HG03095 (cell line): ENCODE data around the gene ZNF860.
A peak's percentile ranks its signal among the peaks of the same experiment; 100 is the strongest.
"Not testable (repeated sequence)": the region's sequence is repeated elsewhere in the genome, so short reads cannot be mapped to it uniquely, and the experiment has no call there.

ENCODE experiments used
- ATAC-seq: cut with Tn5 transposase; IDR thresholded peaks from one replicate; pipeline ENCODE4 v1.9.1; 2021; ENCODE audit warnings: moderate library complexity; ENCODE audit not compliant: unreplicated experiment

The ZNF860 gene

DNA sequence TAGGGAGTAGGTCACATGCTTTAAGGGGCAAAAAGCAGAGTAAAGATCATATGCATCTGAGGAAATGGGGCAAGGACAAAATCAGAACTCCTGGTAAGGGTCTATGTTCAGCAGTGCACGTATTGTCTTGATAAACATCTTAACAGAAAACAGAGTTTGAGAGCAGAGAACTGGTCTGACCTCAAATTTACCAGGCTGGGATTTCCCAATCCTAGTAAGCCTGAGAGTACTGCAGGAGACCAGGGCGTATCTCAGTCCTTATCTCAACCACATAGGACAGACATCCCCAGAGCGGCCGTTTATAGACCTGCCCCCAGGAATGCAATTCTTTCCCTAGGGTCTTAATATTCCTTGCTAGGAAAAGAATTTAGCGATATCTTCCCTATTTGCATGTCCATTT, 13.5 kb downstream of the ZNF860 start:
- ATAC-seq = not testable (repeated sequence)

DNA sequence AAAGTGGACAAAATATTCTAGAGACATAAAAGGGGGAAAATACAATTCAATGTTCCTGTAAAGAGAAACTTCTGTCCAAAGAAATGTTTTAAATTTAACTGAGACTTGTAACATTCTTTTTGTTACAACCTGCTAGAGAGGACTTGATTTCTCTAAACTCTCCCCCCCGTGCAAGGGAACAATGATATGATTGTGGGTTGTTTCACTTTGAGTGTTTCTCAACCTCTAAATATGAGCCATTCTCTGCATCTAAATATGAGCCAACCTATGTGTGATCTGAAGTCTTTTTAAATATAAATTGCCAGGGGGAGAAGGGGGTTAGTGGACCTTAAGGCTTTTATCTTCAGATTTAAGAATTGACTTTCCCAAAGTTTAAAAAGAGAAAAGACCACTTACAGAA, 14.6 kb downstream of the ZNF860 start:
- peak; percentile 71 for ATAC-seq

DNA sequence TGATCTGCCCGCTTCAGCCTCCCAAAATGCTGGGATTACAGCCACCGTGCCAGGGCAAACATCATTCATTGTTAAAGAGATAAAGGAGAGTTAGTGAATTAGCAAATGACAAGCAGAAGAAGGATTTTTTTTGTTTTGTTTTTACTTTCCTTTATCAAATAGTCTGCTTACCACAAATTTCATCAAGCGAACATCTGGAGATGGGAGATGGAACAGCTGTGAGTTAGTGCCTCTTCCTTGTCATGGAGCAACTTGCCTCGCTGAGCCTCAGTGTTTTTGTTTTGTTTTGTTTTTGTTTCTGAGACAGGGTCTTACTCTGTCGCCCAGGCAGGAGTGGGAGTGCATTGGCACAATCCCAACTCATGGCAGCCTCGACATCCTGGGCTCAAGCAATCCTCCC, 15.9 kb downstream of the ZNF860 start:
- no peak for ATAC-seq

DNA sequence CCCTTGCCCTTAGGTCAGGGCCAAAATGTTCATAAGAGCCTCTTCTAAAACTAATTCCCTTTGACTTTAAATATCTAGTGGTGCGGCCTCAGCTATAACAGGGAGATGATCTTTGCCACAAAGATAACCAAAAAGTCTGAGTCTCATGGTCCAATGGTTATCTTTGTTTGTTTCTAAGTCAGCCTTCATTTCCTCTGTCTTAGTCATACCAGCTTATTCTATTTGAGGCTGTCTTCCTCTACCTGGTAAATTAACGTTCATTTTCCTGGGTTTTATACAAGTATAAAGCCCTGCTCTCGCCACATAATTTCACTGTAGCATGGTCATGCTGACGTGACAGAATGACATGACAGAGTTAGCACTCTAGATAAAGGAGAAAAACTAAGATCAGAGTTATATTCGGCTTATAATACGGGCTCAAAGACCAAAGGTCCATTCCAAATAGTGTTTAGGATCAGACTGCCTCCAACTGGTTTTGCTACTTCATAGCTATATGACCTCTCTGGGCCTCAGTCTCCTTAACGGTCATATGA, 18.4 kb downstream of the ZNF860 start:
- ATAC-seq = peak; percentile 57

DNA sequence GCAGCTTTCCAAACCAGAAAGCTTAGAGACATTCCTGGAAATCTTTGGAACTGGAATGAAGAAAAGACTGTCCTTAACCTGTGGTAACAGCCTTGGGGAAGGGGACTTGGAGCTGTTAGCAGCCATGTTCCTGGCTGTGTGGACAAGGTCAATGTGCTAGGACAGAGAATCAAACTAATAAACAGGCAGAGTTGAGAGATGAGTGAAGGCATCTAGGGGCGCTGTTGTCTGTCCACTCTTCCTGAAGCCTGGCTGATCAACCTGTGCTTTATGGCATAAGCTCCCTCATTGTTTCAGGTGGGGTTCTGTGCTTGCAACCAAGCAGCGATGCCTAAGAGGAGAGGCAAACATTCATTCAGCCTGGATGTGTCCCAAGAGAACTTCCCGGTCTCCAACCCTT, 19.3 kb downstream of the ZNF860 start:
- no peak for ATAC-seq

DNA sequence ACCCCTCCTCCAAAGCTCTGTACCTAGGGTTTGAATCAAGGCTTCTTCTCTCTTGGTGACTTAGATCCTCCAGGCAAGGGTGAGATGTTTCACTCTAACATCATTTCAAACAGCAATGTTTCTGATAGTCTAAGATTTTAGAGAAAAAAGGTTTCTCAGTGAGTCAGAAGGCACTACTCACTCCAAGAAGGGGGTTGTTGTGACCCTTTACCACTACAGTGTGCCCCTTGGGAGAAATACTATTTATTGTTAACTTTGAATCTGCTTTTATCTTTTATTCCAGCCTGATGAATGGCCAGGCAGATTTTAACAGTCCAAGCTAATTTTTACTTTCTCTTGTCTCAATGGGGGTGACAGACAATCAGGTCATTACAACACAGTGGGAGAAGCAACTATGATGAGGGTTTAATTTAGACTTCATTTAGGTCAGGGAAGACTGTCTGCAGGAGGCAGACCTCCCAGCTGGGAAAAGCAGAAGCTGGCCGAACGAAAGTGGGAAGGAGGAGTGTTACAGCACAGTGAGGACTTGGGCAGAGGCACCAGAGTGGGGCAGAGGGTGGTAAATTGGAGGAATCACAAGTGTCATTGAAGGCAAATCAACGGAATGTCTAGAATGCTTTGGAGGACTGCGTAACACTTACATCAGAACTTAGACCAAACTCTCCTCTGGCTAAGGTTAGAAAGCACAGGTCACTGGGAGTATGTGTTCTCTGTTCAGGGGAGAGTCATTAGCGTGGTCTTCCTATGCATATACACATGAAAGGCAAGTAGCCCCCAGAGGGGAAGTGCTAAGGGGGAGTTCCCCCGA, 21.2 kb downstream of the ZNF860 start:
- ATAC-seq = no peak

DNA sequence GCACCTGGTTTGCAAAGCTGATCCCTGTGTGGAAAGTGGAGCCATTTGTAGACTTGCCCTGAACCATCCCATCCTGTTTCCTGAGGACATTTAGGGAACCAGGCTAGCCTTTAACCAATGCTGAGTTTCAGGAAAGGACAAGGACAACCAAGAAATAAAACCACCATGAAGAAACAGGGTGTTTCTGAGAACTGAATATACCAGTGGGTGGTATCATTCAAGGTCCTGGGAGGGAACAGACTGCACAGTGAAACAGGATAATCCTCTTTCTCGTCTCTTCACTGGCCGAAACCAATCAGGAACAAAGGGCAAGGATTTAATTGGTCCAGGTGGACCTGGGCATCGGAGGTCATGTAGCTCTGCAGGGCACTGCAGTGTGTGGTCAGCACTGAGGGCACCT, 21.8 kb downstream of the ZNF860 start:
- no peak for ATAC-seq

DNA sequence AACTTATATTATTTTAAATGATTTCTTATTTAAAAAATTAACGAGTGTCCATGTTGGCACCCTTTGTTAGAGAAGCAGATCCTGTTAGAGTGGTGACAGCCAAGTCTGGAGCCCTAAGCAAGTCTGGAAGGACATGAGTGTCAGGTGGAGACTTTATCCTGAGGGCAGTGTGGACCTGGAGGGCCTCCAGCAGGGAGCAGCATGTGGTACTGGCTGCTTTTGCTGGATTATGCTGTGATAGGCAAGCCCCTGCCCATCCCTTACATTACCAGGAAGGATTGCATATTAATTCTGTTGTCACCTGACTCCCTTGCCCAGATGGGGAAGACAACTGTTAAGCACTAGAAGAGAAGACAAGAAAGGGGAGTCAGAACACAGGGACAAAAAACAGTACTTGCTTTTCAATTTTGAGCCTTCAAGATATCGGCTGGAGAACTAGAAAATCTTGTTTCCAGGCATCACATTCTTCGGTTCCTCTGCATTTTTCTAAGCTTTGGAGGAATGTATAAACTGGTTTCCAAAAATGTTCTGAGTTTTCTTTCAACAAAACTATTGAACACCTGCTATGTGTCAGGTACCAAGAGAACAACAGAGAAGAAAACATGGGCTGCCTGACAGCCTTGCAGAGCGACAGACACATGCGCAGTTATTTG, 22.7 kb downstream of the ZNF860 start:
- no peak for ATAC-seq

DNA sequence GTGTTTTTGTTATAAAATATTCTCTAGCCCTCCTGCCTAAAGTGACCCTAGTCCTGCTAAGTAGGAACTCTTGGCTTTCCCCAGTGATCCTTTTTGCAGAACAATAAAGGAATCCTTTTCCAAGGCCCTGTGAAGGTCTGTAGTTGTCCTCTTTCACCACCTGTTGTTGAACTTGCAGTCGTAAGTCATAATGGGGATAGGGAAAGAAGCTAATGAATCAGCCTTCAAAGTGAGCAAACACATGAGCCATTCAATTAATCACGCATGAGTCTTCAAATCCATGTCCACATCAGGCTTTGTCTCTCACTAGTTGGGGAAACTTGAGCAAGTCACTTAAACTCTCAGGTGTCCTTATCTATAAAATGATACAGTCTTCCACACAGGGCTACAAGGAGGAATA, 27.6 kb downstream of the ZNF860 start:
- no peak for ATAC-seq

DNA sequence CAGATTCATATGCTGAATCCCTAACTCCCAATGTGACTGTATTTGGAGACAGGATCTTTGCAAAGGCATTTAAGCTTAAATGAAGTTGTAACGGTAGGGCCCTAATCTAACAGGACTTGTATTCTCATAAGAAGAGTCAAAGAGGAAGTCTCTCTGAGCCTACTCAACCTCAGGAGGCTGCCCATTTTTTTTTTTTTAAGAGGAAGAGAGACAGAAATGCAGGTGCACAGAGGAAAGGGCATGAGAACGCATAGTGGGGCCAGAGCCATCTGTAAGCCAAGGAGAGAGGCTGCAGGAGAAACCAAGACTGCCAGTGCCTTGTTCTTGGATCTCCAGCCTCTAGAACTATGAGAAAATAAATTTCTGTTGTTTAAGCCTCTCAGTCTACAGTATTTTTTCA, 28.4 kb downstream of the ZNF860 start:
- no peak for ATAC-seq

DNA sequence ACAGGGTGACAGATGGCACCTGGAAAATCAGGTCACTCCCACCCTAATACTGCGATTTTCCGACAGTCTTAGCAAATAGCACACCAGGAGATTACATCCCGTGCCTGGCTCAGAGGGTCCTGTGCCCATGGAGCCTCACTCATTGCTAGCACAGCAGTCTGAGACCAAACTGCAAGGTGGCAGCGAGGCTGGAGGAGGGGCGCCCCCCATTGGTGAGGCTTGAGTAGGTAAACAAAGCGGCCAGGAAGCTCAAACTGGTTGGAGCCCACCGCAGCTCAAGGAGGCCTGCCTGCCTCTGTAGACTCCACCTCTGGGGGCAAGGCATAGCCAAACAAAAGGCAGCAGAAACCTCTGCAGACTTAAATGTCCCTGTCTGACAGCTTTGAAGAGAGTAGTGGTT, 29.1 kb downstream of the ZNF860 start:
- ATAC-seq = not testable (repeated sequence)

DNA sequence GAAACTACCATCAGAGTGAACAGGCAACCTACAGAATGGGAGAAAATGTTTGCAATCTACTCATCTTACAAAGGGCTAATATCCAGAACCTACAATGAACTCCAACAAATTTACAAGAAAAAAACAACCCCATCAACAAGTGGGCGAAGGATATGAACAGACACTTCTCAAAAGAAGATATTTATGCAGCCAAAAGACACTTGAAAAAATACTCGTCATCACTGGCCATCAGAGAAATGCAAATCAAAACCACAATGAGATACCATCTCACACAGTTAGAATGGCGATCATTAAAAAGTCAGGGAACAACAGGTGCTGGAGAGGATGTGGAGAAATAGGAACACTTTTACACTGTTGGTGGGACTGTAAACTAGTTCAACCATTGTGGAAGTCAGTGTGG, 34.1 kb downstream of the ZNF860 start:
- not testable (repeated sequence) for ATAC-seq

DNA sequence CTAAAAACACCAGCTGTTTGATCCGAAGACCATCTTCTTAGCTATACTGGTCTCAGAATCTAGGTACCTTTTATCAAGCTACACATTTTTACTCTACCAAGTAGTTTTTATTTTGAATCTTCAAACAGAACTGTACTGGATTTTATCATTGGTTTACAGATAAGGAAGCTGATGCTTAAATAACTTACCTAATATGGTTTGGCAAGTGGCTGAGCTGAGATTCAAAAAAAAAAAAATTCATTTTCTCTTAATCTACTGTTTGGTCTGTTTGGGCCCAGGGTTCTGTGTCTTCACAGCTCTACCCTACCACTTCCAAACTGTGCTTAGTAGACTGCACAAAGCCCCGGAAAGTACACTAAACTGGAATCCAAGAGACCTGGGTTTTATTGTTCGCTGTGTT, 35.7 kb downstream of the ZNF860 start:
- ATAC-seq = no peak

DNA sequence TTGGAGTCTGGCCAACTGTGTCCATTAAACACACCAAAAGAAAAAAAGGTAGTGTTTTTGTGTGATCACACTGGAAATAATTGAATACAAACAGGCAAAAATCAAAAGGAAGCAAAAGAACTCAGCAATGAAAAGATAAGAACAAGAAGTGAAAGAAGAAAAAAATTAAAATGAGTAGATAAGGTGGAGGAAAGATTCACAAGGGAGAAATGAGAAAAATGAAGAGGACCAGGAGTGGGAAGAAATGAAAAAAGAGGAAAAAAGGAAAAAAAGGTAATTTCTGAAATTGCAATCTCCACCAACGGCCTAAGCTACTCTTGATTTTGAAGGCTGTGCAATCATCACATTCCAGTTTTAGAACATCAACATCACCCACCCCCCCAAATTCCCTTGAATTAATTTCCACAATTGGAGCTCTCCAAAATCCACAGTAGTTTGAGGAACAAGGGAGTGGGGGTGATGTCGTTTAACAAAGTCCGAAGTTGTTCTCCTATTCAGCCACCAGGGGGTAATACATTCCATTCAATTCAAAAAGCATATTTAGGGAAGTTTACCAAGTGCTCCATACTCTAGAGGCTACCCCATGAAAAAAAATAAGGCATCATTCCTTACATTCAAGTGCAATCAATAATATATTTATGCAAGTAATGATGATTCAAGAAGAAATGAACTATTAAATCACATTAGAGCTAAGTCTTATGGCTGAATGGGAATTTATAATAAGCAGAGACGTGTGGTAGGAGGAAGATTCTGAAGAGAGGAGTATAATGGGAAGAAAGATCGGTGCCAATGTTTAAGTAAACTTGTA, 37.4 kb downstream of the ZNF860 start:
- no peak for ATAC-seq

DNA sequence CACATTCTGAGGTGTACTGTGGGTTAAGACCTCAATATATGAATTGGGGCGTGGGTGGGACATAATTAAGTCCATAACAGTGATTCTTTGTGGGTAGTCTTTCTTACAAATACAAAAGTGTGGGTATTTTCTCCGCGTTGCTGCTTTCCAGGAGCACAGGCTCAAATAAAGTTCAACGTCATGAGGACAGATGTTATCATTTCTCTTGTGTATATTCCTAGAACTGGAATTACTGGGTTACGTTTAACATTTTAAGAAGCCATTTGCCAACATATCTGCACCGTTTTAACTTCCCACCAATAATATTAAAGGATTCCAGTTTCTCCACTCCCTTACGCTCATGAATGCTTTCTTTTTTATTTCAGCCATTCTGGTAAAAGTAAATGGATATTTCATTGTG, 39.6 kb downstream of the ZNF860 start:
- no peak for ATAC-seq

DNA sequence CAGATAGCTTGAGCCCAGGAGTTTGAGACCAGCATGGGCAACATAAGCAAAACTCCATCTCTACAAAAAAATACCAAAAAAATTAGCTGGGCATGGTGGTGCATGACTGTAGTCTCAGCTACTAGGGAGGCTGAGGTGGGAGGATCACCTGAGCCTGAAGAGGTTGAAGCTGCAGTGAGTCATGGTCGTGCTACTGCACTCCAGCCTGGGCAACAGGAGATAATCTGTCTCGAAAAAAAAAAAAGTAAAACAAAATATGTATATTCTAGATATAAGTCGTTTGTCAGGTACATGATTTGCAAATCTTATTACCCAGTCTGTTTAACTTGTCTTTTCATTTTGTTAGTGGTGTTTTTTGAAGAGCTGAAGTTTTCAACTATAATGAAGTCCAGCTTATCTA, 40.2 kb downstream of the ZNF860 start:
- no peak for ATAC-seq

DNA sequence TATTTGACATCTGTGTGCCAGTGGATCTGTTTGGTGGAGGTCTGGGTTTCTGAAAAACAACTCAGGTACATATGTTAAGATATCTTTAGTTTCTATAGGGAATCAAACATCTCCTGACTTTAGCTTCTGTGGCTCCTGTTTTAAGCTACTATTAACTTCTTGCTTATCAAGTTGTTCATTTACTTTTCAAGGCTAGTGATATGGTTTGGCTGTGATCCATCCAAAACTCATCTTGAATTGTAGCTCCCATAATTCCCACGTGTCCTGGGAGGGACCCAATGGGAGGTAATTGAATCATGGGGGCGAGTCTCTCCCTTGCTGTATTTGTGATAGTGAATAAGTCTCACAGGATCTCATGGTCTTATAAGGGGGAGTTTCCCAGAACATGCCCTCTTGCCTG, 41.4 kb downstream of the ZNF860 start:
- no peak for ATAC-seq

DNA sequence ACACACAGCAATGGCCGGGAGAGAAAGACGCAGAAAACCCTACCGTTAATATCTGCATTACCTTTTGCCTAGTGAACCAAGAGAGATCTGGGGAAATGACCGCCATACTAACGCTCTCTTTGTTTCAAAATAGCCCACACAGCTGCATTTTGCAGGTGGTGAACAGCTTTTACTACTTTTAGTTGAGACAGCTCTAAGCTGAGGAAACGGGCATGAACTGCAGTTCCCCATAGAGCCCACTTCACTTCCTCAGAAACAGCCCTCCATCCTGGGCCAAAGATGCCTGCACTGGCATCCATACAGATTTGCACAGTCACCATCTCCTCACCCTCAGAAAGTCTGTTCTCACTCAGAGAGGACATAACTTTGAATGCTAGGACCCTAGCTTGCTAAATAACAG, 45.0 kb downstream of the ZNF860 start:
- no peak for ATAC-seq

DNA sequence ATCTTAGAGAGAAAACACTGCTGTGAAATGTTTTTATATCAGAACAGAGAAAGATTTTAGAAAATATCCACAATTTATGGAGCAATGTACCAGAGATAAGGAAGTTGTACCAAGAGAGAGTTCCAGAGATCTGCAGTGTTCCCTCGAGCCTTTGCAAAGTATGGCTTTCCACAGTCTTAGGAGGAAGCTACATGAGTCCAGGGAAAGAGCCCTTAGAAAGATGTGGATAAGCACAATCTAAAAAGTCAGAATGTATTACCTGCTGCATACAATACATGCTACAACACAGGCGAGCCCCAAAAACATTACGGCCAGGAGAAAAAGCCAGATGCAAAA, 56.4 kb downstream of the ZNF860 start:
- ATAC-seq = no peak

DNA sequence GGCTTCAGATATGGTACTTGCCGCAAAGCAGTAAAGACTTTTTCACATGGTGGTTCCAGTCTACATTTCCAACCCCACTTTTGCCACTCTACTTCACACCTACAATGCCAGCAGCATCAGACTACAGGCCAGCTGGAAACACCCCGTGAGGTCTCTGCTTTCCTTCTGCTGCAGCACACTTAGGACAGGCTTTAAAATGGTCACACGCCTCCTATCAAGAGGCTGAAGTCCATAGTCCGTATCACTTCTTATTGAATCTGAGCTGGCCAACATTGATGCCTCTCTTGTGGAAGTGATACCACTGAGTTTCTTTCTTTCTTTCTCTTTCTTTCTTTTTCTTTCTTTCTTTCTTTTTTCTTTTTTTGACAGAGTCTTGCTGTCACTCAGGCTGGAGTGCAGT, 59.8 kb downstream of the ZNF860 start:
- no peak for ATAC-seq
